ENCODE measurements around the gene ANGPTL1.

- no peak for TF ChIP-seq CTCF (IDR thresholded peaks at IDR 0.05; ENCODE audit: low read length)
- TF ChIP-seq EZH2 (IDR thresholded peaks at IDR 0.05; ENCODE audit: borderline replicate concordance, low read length) = no peak
These were observed 26.4 kb downstream of the ANGPTL1 start for GRCh38 chr1:178844436-178844835.
